Activated T-cell treated with anti-CD3 and anti-CD28 coated beads for 1 hour (primary cell): ENCODE data around the gene RHOV.
A peak's percentile ranks its signal among the peaks of the same experiment; 100 is the strongest.

ENCODE experiments used
- DNase-seq: peaks from one replicate; pipeline ENCODE4 v3.0.0-alpha.2; 2020; ENCODE audit warnings: low read depth

Gene RHOV

GRCh38 chr15:40902605-40903561 lies 28.8 kb upstream of the RHOV start:
- DNase-seq = no peak

- DNase-seq = no peak
Observed at GRCh38 chr15:40901053-40901443, 27.0 kb upstream of the RHOV start.

- DNase-seq = no peak
Observed at GRCh38 chr15:40900256-40901052, 26.4 kb upstream of the RHOV start.

GRCh38 chr15:40899536-40900207 lies 25.6 kb upstream of the RHOV start:
- no peak for DNase-seq

GRCh38 chr15:40894681-40895448 lies 20.8 kb upstream of the RHOV start:
- peak; percentile 34 for DNase-seq

- DNase-seq = peak; percentile 98
Observed at GRCh38 chr15:40893733-40894680, 20.0 kb upstream of the RHOV start, which contains the start of gene VPS18. TSS of gene VPS18 (plus strand) at chr15:40894450. CDS start at chr15:40894769, 319 bp downstream.

GRCh38 chr15:40893019-40893670 lies 19.1 kb upstream of the RHOV start:
- no peak for DNase-seq

- no peak for DNase-seq
Observed at GRCh38 chr15:40892447-40893012, 18.5 kb upstream of the RHOV start.

GRCh38 chr15:40891810-40892446 lies 17.9 kb upstream of the RHOV start:
- DNase-seq = no peak

GRCh38 chr15:40891138-40891537 lies 17.1 kb upstream of the RHOV start:
- no peak for DNase-seq

- DNase-seq = no peak
Observed at GRCh38 chr15:40889112-40889511, 15.1 kb upstream of the RHOV start.

- DNase-seq = no peak
Observed at GRCh38 chr15:40886586-40886985, 12.6 kb upstream of the RHOV start.

- DNase-seq = no peak
Observed at GRCh38 chr15:40881351-40881750, 7.3 kb upstream of the RHOV start.

GRCh38 chr15:40879609-40880008 lies 5.6 kb upstream of the RHOV start:
- no peak for DNase-seq

- no peak for DNase-seq
Observed at GRCh38 chr15:40878785-40879184, 4.8 kb upstream of the RHOV start.

- no peak for DNase-seq
Observed at GRCh38 chr15:40877694-40878093, 3.7 kb upstream of the RHOV start.

GRCh38 chr15:40875991-40876730 lies 2.1 kb upstream of the RHOV start:
- DNase-seq = no peak
